HG03095 (cell line): ENCODE results near the gene GNAQ.

Experiments used
- ATAC-seq: cut with Tn5 transposase; IDR thresholded peaks from one replicate; pipeline ENCODE4 v1.9.1; 2021; ENCODE audit warnings: moderate library complexity; ENCODE audit not compliant: unreplicated experiment

Gene GNAQ

DNA sequence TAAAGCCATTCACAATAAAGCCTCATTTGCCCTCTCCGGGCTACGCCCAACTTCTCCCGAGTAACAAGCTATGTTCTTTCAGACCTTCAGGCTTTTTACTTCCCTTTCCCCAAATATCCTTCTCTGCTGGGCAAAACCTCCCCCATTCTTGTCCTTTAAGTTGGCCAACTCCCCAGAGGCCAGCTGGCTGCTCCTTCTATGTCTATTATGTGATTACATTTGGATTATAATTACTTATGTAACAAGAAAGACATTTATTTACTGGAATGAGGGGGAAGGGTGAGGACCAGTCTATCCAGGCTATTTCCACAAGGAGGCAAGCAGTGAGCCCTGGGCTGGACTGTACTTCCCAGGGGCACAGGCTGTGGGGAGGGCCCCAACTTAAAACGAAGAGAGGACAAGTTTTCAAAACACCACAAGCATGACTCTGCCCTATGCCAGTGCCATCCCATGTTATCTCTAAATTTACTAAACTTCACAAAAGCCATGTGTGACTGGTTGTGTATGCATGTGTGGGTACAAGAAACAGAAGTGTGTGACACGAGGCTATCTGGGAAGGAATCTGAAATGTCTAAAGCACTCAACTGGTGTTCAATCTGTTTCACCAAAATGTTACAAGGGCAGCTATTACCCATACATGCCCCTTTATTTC is 84.5 kb downstream of the GNAQ start:
- ATAC-seq = no peak

DNA sequence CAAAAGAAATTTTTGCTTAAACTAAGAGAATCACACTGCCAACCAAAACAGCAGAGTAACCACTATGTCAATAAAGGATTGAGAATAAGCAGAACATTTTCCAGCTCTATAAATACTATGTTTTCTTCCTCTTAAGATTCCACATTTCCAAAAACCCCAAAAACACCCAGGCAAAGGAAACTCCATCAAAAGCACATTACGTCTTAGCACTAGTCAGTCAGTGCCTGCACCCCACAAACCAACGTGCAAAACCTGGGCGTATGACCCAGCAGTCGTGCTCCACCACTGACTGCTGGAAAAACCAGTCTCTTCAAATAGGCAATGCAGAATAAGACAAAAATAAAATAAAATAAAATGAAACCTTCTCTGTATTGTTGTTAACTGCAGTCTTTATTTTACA is 85.3 kb downstream of the GNAQ start:
- ATAC-seq = no peak

DNA sequence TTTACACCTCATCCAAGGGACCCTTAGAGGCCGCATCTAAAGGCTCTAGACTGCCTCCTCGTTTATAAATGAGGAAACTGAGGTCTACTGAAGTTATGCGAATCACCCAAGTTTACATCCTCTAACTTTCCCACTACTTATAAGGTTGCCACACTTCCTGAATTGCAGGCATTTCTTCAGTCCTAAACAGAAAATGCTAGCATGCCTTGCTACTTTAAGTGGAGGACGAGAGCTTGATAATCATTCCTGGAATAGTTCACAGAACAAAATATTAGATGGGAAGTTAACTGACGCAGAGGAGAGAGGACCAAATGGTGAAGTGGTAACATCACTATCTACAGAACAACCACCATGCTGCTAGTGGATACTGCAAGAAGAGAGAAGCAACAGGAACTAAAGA is 85.8 kb downstream of the GNAQ start:
- ATAC-seq = no peak

DNA sequence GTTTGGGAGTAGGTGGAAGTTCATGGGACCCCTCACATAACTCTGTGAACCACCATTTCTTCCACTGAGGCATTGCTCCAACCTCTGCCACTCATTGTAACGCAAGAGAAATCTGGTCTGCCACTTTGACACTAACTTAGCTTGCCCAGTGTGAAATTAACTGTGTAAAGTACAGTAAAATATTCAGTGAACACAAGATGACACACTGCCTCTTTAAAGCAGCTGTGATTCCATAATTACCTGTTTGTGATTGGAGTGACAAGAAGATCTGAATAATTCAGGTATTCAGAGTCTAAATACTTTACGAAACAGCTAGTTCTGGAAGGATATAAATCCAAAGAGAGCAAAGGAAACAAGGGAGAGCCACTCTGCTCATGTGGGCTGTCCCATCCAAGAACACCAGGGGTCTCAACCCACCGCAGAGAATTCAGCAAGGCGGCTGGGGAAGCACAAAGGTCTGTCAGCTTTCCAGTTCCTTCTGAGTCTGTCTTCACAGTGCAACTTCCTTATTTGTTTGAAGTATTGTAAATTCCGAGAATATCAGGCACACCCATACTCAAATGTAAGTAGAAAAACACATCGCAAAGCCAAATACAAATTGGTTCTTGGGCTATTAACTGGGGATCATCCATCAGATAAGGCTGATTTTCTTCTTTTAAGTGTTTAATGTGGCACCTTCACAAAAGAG is 86.9 kb downstream of the GNAQ start:
- no peak for ATAC-seq

DNA sequence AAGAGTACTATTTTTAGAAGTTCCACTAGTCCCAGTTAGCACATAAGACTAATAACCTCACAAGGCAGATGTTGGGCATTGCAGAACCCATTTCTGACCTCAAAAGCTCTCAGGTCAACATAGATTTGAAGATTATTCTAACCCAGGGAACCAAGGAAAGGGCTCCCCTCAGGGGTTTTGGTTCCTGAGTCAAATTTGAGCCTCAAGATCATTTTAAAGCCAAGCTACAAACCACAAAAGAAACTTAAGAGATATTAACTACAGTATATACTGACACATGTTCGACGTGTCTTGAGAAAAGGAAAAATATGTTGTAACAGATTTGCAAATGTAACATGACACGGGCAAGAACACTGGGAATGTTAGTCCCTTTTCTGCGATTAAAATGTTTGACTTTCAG is 88.6 kb downstream of the GNAQ start:
- no peak for ATAC-seq

DNA sequence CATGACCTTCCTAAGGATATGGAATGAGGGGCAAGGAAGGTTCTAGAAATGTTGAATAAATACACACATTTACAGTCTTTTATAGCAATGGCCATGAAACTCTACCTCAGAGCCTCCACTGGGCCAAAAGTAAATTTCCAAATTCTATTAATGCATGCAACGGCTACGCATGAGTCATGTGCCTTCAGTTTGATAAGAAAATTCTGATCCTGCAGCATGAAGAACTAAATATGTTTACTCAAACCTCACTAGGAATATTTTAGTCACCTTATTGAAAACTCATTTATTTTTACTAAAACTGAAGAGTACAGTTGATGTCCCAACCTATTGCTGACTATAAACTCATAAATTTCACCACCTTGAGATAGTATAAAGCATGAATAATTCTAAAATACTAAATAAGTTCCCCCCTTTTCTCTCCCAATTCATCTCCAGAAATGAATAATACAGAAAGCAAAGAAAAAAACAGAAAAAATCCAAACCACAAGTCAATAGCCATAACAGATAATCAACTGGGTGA is 92.4 kb downstream of the GNAQ start:
- no peak for ATAC-seq

DNA sequence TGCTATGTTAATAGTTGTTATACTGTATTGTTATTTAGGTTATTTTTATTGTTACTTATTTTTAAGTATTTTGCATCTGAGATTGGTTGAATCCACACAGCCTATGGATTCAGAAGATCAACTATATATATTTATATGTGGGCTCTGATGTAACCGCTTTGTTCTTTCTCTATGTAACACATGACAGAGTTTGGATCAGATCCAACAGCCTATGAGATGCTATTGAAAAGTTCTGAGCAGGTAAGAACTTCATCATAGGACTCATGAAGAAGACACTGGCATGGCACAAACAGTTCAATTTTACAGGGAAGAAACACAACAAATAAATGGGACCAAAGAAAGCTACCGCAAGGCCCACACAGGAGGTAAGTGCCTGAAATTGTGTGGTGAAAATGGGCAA is 93.4 kb downstream of the GNAQ start:
- no peak for ATAC-seq

DNA sequence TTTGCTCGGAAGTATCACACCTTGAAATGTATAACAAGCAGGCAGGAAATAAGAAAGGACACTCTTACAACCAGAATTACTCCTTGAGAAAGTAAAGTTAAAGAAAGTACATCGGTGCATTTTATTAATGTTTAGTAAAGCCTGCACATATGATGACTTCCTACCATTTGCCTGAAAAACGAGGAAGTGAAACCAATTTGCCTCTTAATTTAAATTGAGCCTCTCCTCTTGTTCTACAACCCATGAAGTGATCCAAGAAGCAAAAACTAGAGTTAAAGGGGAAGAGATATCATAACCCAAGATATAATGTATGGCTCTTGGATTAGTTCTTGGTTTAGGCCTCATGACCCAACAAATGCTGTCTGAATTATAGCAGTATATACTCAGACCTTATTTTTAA is 95.6 kb downstream of the GNAQ start:
- ATAC-seq = no peak

DNA sequence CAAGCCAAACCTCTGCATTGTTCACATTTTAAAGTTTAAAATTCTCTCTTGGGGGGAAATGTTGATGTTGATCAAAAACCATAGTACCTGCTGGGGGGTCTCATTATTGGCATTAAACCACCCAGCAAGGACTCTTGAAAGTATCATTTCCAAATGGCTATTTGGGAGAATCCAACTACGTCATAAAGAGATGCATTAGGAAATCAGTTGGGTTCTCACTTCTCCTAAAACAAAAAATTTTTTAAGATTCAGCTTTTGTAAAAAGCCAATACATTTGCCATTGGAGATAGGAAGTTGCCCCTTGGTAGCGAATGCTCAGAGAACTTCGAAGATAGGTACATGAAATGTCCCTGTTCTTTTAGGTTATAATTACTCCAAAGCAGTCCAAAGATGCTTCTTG is 96.4 kb downstream of the GNAQ start:
- ATAC-seq = no peak

DNA sequence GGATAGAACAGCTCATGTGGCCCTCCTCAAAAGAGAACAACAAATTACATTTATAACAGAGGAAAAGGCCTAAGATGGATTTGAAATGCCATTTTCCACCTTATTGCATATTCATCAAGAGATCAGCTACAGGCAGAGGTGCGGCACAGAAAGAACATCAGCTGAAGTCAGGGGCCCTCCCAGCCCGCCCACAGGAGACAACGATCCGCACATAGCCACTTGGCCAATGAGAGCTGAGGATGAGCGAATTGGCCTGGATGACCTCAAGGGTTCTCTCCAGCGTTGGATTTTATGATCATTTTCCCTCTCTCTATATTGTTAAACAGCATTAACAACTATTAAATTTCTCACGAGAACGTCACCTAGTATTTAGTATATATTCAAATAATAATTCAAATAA is 97.6 kb downstream of the GNAQ start:
- ATAC-seq = no peak

DNA sequence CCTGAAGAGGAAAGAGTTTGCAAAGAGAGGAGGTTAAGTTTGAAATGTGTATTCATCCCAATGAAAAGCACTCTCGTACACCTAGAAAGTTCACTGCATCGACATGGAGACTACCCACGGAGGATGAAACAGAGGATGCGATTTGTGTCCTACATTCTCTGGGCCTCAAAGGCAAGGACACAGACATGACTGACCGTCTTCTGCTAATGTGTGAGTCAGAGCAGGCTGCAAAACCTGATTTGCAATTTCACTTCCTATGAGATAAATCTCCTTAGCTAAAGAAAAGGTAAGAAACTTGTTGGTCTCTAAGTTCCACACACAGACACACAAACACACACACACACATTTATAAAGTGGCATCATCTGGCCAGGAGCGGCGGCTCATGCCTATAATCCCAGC is 98.6 kb downstream of the GNAQ start:
- ATAC-seq = no peak

DNA sequence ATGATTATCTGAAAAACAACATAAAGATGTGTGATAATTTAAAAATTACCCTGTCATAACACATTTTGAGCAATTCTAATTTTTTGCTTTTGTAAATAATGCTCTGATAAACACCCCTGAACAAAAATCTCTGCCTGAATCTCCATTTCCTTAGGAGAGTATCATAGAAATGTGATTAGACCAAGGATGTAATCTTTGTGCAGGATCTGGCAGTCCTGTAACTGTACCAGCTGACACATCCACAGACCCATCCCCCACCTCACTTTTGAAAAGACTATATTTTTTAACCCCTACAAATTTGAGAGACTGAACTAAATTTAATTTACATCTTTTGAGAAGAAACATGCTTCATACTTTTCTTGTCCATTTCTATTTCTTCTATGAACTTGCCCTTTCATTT is 101.7 kb downstream of the GNAQ start:
- ATAC-seq = no peak

DNA sequence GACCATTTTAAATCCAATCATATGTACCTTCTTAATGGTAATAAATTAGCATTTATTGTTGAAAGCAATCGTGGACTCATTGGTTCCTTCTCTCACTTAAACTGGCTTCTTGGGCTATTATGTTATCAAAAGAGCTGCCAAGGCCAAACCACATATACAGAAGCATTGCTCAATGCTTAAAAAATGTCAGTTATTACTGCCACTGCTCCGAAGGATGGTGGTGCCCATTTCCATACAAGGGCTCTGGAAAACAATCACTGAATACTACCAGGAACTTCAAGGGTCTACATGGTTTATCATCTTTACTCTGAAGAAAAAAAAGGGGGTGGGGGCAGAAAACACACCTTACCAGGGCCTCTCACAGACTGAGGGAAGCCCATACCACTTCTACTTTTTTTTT is 104.3 kb downstream of the GNAQ start:
- ATAC-seq = no peak

DNA sequence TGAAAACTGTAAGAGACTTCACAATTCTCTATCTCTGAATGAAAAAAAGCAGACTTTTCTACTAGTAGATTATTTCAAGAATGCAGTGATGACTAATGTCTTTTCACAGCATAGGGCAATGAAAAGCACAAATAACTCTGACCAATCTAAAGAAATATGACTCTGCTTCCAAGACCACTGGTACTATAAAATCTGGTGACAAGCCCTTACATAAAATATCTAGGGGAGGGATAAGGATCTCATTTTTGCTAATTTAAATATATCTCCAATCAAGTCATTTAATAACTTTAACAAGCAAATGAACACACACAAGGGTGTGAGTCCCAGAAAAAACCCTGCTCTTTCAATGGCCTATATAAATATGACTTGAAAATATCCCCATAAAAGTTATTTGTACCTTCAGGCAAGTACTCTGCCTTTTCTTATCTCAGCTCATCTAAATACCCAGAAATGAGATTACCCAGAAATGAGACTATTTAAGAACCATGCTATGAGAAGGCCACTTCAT is 105.2 kb downstream of the GNAQ start:
- ATAC-seq = no peak

DNA sequence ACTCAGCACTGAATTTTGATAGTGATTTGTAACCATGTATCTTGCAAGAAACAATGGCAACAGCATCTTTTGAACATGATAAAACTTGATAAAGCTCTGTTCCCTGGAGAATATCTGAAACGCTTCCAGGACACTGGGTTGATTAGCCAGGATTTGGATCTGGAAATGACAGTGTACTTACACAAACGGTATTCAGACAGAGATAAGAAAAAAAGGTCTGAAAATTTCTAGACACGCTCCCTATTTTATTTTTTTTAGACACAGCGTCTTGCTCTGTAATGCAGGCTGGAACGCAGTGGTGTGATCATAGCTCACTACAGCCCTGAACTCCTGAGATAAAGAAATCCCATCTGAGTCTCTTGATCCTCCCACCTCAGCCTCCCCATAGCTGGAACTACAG is 109.0 kb downstream of the GNAQ start:
- ATAC-seq = no peak

DNA sequence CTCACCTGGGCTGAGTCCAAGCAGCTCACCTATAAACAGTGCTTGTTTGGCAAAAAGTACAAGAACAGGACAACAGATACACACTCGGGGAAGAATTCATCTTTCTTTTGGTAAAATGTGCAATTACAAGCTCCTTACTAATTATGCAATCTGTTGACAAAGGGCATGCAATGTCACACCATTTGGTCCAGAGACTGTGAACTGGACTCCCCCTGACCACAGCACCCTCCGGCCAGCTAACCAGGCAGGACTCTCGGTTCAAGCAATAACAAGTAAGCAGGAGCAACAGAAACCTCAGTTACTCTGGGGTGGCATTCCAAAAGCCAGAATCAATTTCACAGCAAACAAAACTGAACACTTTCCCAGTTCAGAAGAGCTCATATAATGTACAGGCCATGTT is 113.8 kb downstream of the GNAQ start:
- ATAC-seq = no peak

DNA sequence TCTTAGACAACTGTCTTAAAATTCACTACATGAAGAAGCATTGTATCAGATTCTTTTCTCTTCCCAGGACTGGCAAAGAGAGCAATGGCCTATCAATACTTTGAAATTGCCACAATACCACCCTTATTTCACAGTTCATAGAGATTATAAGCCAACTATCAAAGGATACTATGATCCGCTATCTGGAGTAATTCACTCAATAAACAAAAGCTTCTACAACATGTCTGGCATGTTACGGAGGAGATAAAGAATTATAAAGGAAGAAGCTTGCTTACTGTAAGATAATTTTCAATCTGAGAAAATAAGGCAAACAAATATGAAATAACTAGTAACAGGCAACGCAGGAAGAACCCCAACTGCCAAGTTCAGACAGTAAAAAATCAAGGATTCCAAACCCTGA is 114.8 kb downstream of the GNAQ start:
- ATAC-seq = no peak

DNA sequence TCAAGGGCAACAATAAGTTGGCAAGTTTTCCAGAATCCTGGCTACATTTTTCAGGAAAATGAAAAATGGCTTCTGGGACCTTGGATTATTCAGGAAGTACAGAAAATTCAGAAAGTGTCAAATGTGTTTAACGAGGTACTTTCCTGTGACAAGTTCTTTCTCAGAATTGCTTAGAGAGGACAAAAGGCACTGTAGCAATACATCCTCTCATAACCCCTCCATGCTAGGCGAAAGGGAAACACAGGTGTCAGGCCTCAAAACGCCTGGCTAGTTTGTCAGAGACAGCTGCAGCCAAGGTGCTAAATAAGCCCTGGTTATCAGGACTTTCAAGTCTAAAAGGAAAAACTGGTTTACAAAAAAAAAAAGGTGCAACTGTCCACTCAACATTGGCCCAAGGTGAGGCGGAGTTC is 115.2 kb downstream of the GNAQ start:
- peak; percentile 91 for ATAC-seq

DNA sequence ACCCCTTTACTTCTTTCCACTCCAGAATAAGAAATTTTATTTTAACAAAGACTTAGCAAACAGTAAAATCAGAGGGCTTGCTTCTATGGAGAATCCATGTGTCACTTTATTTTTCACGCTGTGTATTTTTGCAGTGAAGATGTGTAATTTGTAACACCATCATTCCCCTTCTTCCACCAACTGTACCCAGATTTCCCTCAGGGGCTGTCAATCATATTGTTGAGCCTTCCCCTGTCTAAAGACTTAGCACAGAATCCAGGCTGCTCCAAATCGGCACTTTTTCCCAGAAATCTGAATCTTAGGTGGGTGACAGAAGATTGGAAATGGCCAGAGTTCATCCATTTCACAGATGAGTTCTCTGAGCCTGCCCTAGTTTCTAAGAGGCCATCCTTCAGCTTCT is 115.9 kb downstream of the GNAQ start:
- no peak for ATAC-seq

DNA sequence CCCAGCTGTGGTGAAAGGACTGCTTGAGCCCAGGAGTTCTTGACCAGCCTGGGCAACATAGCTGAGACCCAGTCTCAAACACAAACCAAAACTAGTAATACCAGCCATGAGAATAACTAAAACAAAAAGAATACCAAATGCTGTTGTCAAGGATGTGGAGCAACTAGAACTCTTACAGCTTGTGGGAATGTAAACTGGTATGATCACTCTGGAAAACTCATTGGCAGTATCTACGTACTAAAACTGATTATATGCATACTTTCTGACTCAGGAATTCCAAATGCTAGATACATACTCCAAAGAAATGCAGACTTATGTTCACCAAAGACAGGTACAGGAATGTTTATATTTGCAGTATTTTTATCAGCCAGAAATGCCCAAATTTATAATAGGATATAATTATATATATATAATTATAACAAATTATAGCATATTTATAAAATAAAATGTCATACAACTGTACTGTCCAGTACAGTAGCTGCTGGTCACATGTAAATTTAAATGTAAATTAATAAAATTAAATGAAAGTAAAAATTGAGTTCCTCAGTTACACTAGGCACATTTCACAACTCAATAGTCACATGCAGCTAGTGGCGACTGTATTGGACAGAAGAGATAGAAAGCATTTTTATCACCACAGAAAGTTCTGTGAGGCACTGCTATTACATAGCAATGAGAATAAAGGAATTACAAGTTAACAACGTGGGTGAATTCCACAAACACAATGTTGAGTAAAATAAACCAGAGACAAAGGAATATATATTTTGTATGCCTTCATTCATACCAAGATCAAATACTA is 118.5 kb downstream of the GNAQ start:
- no peak for ATAC-seq

DNA sequence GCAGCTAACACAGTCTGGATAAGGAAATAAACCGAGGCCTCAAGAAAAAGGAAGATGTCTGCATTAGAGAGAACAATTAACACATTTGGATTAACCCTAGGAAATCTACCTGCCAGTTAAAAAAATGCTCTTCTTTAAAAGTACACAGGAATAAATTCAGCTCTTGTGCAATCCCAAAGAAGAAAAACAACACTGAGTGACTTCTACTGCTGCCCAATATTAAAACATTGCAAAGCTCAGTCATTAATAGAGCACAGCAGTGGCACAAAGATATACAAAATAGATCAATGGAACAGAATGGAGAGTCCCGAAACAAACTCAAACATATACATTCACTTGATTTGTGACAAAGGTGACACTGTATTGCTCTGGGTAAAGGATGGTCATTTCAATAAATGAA is 119.7 kb downstream of the GNAQ start:
- no peak for ATAC-seq

DNA sequence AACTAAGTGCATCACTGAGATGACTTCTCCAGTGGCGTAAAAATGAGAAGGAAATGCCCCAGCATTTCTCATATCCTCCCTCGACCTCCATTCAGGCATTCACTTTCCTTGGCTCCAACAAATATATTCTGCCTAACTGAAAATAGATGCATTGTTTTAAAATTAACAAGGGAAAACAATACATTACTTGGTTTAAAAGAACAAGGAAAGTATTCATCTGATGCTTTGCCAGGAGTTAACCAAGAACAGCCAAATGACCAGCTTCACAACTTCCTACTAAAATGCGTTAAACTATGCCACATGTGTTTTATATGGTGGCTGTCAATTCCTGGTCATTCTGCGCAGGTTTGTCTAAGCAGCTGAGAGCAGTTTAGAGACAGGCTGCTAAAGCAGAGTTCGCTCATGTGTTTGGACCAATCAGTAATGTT is 121.4 kb downstream of the GNAQ start:
- ATAC-seq = no peak
